Uterus (tissue), 2 donors: ENCODE measurements around the gene EDN2.

ENCODE experiments used
- POLR2A ChIP-seq, 2 donors: fragments of 450-650 bp; IDR thresholded peaks; one replicate each; pipeline ENCODE4 v1.6.1; 2016; ENCODE audit warnings: antibody characterized with exemption in 2 of 2, mild to moderate bottlenecking in 1 of 2, moderate library complexity in 1 of 2
- TF ChIP-seq, protein P1 (sequence below), 4 experiments: fragments of 200-600 bp in 2 of 4; fragments of 450-650 bp in 2 of 4; sonication (generic) in 2 of 4; IDR thresholded peaks; one replicate each; pipeline ENCODE4 v1.5.1; 2016 to 2019; ENCODE audit warnings: antibody characterized with exemption in 4 of 4, mild to moderate bottlenecking in 2 of 4, moderate library complexity in 1 of 4

DNA sequence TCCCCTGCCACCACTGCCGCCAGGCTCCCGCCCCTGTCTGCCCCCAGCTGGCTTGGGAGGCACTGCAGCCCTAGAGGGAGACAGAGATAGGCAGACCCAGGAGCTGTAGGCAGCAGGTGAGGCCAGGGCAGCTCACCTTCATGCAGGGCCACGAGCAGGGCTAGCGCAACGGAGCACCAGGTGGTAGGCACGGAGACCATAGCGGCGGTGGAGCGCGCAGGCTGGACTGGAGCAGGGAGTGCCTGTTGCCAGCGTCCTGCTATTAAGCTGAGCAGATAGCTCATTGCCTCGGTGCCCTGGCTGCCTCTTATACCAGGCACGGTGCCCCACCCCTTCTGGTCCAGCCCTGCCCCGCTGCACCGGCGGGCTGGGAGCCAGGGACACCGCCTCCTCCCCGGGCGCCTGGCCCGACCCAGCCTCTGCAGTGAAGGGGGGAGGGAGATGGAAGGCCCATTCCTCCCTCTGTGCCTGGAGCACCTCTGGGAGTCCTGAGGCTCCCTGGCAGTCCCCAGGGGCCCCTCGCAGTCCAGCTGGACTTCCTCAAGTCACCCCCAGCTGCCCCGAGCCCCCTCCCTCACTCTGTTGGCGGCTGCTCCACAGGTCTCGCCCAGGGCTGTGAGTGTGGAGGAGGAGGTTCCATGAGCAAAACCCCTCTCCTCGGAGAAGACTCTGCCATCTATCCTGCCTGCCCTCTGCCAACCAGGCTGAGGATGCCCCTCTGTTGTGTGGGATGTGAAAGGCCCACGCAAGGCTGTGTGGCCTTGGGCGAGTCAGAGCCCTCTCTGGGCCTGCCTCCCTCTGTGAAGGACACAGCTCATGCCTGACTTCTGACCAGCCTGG is at the start of gene EDN2:
- TF ChIP-seq, protein P1, sequence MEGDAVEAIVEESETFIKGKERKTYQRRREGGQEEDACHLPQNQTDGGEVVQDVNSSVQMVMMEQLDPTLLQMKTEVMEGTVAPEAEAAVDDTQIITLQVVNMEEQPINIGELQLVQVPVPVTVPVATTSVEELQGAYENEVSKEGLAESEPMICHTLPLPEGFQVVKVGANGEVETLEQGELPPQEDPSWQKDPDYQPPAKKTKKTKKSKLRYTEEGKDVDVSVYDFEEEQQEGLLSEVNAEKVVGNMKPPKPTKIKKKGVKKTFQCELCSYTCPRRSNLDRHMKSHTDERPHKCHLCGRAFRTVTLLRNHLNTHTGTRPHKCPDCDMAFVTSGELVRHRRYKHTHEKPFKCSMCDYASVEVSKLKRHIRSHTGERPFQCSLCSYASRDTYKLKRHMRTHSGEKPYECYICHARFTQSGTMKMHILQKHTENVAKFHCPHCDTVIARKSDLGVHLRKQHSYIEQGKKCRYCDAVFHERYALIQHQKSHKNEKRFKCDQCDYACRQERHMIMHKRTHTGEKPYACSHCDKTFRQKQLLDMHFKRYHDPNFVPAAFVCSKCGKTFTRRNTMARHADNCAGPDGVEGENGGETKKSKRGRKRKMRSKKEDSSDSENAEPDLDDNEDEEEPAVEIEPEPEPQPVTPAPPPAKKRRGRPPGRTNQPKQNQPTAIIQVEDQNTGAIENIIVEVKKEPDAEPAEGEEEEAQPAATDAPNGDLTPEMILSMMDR (IDR thresholded peaks at IDR 0.05): peak in 1 of 4 experiments; percentile 20
- peak in 1 of 2 donors; percentile 25 for TF ChIP-seq POLR2A (IDR thresholded peaks at IDR 0.05)
